GM12878 (cell line): Measurements from ENCODE around the gene SPAG6. TPM values are rescaled to one million over a fixed set of nuclear protein-coding genes. Genes with fewer than 3 reads are reported as not detected.

Experiments
- ATAC-seq: fragments of 200-7000 bp; cut with Tn5 transposase; 3 replicates; pipeline ENCODE4 v1.9.1; 2020; ENCODE audit warnings: mild to moderate bottlenecking, moderate library complexity
- BruUV-seq: library from RNA; stranded (reverse); fragments of 400-500 nt; replicated peaks from 2 replicates; lab custom pipeline; 2021; lab: Mats Ljungman, UMichigan
- CTCF ChIA-PET: fragments of 300-600 bp; sonication (Branson Sonifier 250); formaldehyde crosslinking; extraction: SDS; loops from one replicate; lab custom pipeline; 2021; ENCODE audit warnings: inconsistent platforms; lab: Yijun Ruan, JAX
- POLR2A ChIA-PET: fragments of 350-600 bp; formaldehyde crosslinking; extraction: SDS; loops from one replicate; lab custom pipeline; 2021; ENCODE audit warnings: inconsistent platforms; lab: Charles Lee
- RAD21 ChIA-PET: fragments of 300-600 bp; sonication (Branson Sonifier 250); formaldehyde crosslinking; loops from one replicate; lab custom pipeline; 2023; ENCODE audit warnings: antibody characterized with exemption; ENCODE audit not compliant: unreplicated experiment; lab: Charles Lee
- SMC1A ChIA-PET: fragments of 300-600 bp; sonication (Branson Sonifier 250); formaldehyde crosslinking; loops from one replicate; lab custom pipeline; 2023; ENCODE audit not compliant: unreplicated experiment, uncharacterized antibody; lab: Charles Lee
- DNase-seq: peaks from one replicate; pipeline ENCODE4 v3.0.0-alpha.2; 2011; ENCODE audit warnings: low read depth, low spot score
- FAIRE-seq: peaks from 3 replicates; lab custom pipeline; 2011; peaks lifted over from hg19 to GRCh38; lab: Jason Lieb, UNC
- H2AFZ ChIP-seq: 2 replicates; pipeline ENCODE4 v1.6.0; 2011; ENCODE audit warnings: low read depth, low read length, control low read depth; ENCODE audit not compliant: control insufficient read depth
- H3K27ac ChIP-seq: 2 replicates; pipeline ENCODE4 v1.5.1; 2011; ENCODE audit warnings: control low read depth; ENCODE audit not compliant: control insufficient read depth, insufficient read depth
- H3K27me3 ChIP-seq, 2 experiments: replicated peaks in 1 of 2; 2 replicates each; pipeline versions ENCODE4 v1.6.0 to v1.6.1; 2011; ENCODE audit warnings: low read length in 1 of 2; ENCODE audit not compliant: control insufficient read depth in 2 of 2, insufficient read depth in 2 of 2
- H3K36me3 ChIP-seq, 2 experiments: 2 replicates each; pipeline ENCODE4 v1.5.1; 2011; ENCODE audit warnings: low read length in 1 of 2; ENCODE audit not compliant: control insufficient read depth in 2 of 2, insufficient read depth in 2 of 2
- H3K4me1 ChIP-seq: 2 replicates; pipeline ENCODE4 v1.6.1; 2011; ENCODE audit warnings: mild to moderate bottlenecking, low read length, moderate library complexity, mixed read lengths; ENCODE audit not compliant: control insufficient read depth, insufficient read depth
- H3K4me2 ChIP-seq: 2 replicates; pipeline ENCODE4 v1.6.0; 2011; ENCODE audit warnings: control low read depth; ENCODE audit not compliant: control insufficient read depth, insufficient read depth
- H3K4me3 ChIP-seq: fragments of 200-600 bp; sonication (generic); 2 replicates; pipeline ENCODE4 v1.5.1; 2016
- H3K79me2 ChIP-seq: 2 replicates; pipeline ENCODE4 v1.6.0; 2011; ENCODE audit warnings: low read length; ENCODE audit not compliant: control insufficient read depth, insufficient read depth
- H3K9ac ChIP-seq: 2 replicates; pipeline ENCODE4 v1.8.0; 2011; ENCODE audit warnings: low read length, control low read depth, mixed read lengths; ENCODE audit not compliant: control insufficient read depth, insufficient read depth
- H3K9me3 ChIP-seq: replicated peaks from 3 replicates; pipeline ENCODE4 v1.5.1; 2011; ENCODE audit warnings: mild to moderate bottlenecking, low read length; ENCODE audit not compliant: control insufficient read depth, insufficient read depth
- H4K20me1 ChIP-seq: 2 replicates; pipeline ENCODE4 v1.6.0; 2011; ENCODE audit not compliant: control insufficient read depth, insufficient read depth
- ATF2 ChIP-seq: IDR thresholded peaks from 2 replicates; pipeline ENCODE4 v1.6.1; 2012; ENCODE audit warnings: low read length, inconsistent platforms
- BHLHE40 ChIP-seq, 2 experiments: fragments of 450-650 bp in 1 of 2; IDR thresholded peaks; 2 replicates each; pipeline ENCODE4 v1.6.1; 2011 to 2017; ENCODE audit warnings: low read depth in 2 of 2, borderline replicate concordance in 1 of 2, improper control_type of control experiment in 1 of 2, low read length in 1 of 2, mild to moderate bottlenecking in 1 of 2
- E4F1 ChIP-seq: fragments of 450-650 bp; IDR thresholded peaks from 2 replicates; pipeline ENCODE4 v1.6.1; 2018; ENCODE audit warnings: borderline replicate concordance, mild to moderate bottlenecking; ENCODE audit not compliant: partially characterized antibody
- MLLT1 ChIP-seq: fragments of 450-650 bp; IDR thresholded peaks from 2 replicates; pipeline ENCODE4 v1.6.1; 2016; ENCODE audit warnings: mild to moderate bottlenecking
- MYB ChIP-seq: fragments of 150-350 bp; IDR thresholded peaks from 2 replicates; pipeline ENCODE4 v1.6.1; 2014; ENCODE audit warnings: mild to moderate bottlenecking, low read depth, low read length, borderline replicate concordance
- NFIC ChIP-seq: IDR thresholded peaks from 2 replicates; pipeline ENCODE4 v1.6.1; 2012; ENCODE audit warnings: low read depth, mild to moderate bottlenecking, inconsistent platforms, low read length, moderate library complexity
- NKRF ChIP-seq: fragments of 450-650 bp; conservative IDR thresholded peaks from 2 replicates; pipeline ENCODE4 v1.6.1; 2017; ENCODE audit warnings: mild to moderate bottlenecking, moderate library complexity
- PML ChIP-seq: IDR thresholded peaks from 2 replicates; pipeline ENCODE4 v1.6.1; 2012; ENCODE audit warnings: low read length, inconsistent platforms
- REST ChIP-seq: IDR thresholded peaks from 2 replicates; pipeline ENCODE4 v1.6.1; 2012; ENCODE audit warnings: mild to moderate bottlenecking, low read depth, low read length
- SREBF2 ChIP-seq: IDR thresholded peaks from 2 replicates; pipeline ENCODE4 v1.6.1; 2012; ENCODE audit warnings: mild to moderate bottlenecking, low read length
- STAT1 ChIP-seq: fragments of 450-650 bp; conservative IDR thresholded peaks from 2 replicates; pipeline ENCODE4 v1.6.1; 2014; ENCODE audit warnings: antibody characterized with exemption, mild to moderate bottlenecking
- WGBS: methylation state at CpG from one replicate; pipeline ENCODE4 v1.1.6; 2016; ENCODE audit warnings: low lambda C conversion rate; ENCODE audit not compliant: insufficient replicate concordance, insufficient coverage; ENCODE audit errors: missing lambda C conversion rate; 5-methylcytosine and 5-hydroxymethylcytosine counted together
- in situ Hi-C: fragments of 300-500 bp; cut with MboI; formaldehyde crosslinking; loops from 9 replicates; pipeline ENCODE4 v1.14.3; 2018; ENCODE audit warnings: mixed read lengths
- intact Hi-C: fragments of 100-400 bp; cut with micrococcal nuclease; formaldehyde crosslinking; loops from one replicate; pipeline ENCODE4 v1.14.2; 2022; ENCODE audit not compliant: unreplicated experiment
- polyA plus RNA-seq, 11 experiments: library from polyadenylated mRNA; depleted of rRNA in 4 of 11; unstranded in 6 of 11; stranded (reverse) in 5 of 11; fragments of >200 nt; fragmentation: Nextera tagmentation in 4 of 11; fragmentation: Illumina TruSeq in 1 of 11; extraction: Ambion mirVana in 4 of 11; extraction: Trizol in 1 of 11; gene quantifications; 1 replicate in 1 of 11; 2 replicates in 10 of 11; pipeline versions ENCODE4 v1.2.1 to v1.2.3, GENCODE V29; 2011 to 2016; ENCODE audit warnings: inconsistent platforms in 2 of 11, missing spikeins in 2 of 11, low read depth in 1 of 11
- total RNA-seq, 4 experiments: library from RNA; depleted of rRNA in 3 of 4; stranded (reverse); fragments of >200 nt in 3 of 4; fragmentation: Illumina TruSeq in 1 of 4; extraction: Trizol in 1 of 4; gene quantifications; 2 replicates each; pipeline versions ENCODE4 v1.2.1 to v1.2.3, GENCODE V29; 2013 to 2021

The SPAG6 gene
- total and polyA plus RNA-seq, 10 of the 15 experiments (the other 5 are each of a cell fraction or from before 2014, with no cell fraction given) = 0.13 to 0.99 (median 0.40) TPM; not detected in 1

GRCh38 chr10:22381262-22381661 is 36.0 kb downstream of the SPAG6 start:
- H2AFZ ChIP-seq = no peak overlapping the region
- 93% methylated on average over 4 of the region's 4 CpGs for WGBS

More at GRCh38 chr10:22381262-22381661, 36.0 kb downstream of the SPAG6 start:
- H3K4me2 ChIP-seq = no peak overlapping the region
- H3K4me3 ChIP-seq = no peak overlapping the region
- SMC1A ChIA-PET = interaction anchor here (1.9 to 2.2 kb wide), 2 partner anchors 12 to 38 kb away, joined by 4 to 5 read pairs; no protein-coding TSS in a partner anchor
- no peaks in the 10 kb centered on the region for H3K9me3 ChIP-seq
- TF ChIP-seq NKRF = no peak
- TF ChIP-seq REST = no peak
- TF ChIP-seq E4F1 = no peak
- TF ChIP-seq MYB = no peak
- TF ChIP-seq SREBF2 = no peak
- TF ChIP-seq MLLT1 = no peak
- no peak for TF ChIP-seq BHLHE40 (IDR thresholded peaks at IDR 0.05; ENCODE audit: borderline replicate concordance in 1 of 2, low read depth in 2 of 2, low read length in 1 of 2)
- no peak for TF ChIP-seq NFIC
- TF ChIP-seq PML = no peak
- no peak for TF ChIP-seq ATF2
- TF ChIP-seq STAT1 = no peak
- TF ChIP-seq, all 136 proteins: peak for 0
- in situ Hi-C loops (no loop called here), intact Hi-C loops (no loop called here)
- Histone ChIP-seq H3K36me3 (no peaks in the 10 kb centered on the region), H3K27ac (no peak overlapping the region), H3K79me2 (no peaks in the 10 kb centered on the region), H4K20me1 (no peaks in the 10 kb centered on the region), H3K4me1 (peaks cover 15% of the 10 kb centered on the region), H3K9ac (no peak overlapping the region), H3K27me3 (no peaks in the 10 kb centered on the region)
- no peak for ATAC-seq
- FAIRE-seq = no peak
- CTCF ChIA-PET = interaction anchor here (1.8 kb wide), 1 partner anchor 13 kb away, joined by 6 read pairs; no protein-coding TSS in a partner anchor
- DNase-seq = no peak
- POLR2A ChIA-PET = no interaction called here
- RAD21 ChIA-PET = no interaction called here
- BruUV-seq = no TSS peak
